ENCODE results near the gene TRPV4. TPM values are rescaled to one million over a fixed set of nuclear protein-coding genes. Genes with fewer than 3 reads are reported as not detected.

The TRPV4 gene
- total and polyA plus RNA-seq, 2 donors = 0.19 to 0.59 TPM

- DNase-seq (ENCODE audit: low read depth in 6 of 9, low spot score in 9 of 9) = no peak
- 87% methylated on average over 10 of the region's 10 CpGs for WGBS
- Histone ChIP-seq H3K4me3 (ENCODE audit: low read length in 2 of 2) (no peak overlapping the region), H3K9me3 (ENCODE audit: control insufficient read depth in 2 of 2, insufficient read depth in 1 of 2, low read length in 1 of 2) (no peaks in the 10 kb centered on the region), H3K4me1 (ENCODE audit: control insufficient read depth in 2 of 2, insufficient read depth in 2 of 2, low read length in 2 of 2) (peaks cover 0 to 3% of the 10 kb centered on the region in 2 donors), H3K27me3 (ENCODE audit: control insufficient read depth in 2 of 2, insufficient read depth in 1 of 2, low read length in 1 of 2) (no peaks in the 10 kb centered on the region), H3K27ac (ENCODE audit: low read depth in 1 of 2, low read length in 1 of 2) (no peak overlapping the region), H3K36me3 (ENCODE audit: control insufficient read depth in 2 of 2, insufficient read depth in 2 of 2, low read length in 1 of 2) (no peaks in the 10 kb centered on the region)
Observed at GRCh38 chr12:109781668-109782325, 51.4 kb downstream of the TRPV4 start.

GRCh38 chr12:109779382-109779781, 53.8 kb downstream of the TRPV4 start:
- no peak for DNase-seq (ENCODE audit: low read depth in 6 of 9, low spot score in 9 of 9)
- Histone ChIP-seq H3K27ac (ENCODE audit: low read depth in 1 of 2, low read length in 1 of 2) (no peak overlapping the region), H3K27me3 (ENCODE audit: control insufficient read depth in 2 of 2, insufficient read depth in 1 of 2, low read length in 1 of 2) (no peaks in the 10 kb centered on the region), H3K4me3 (ENCODE audit: low read length in 2 of 2) (no peak overlapping the region), H3K4me1 (ENCODE audit: control insufficient read depth in 2 of 2, insufficient read depth in 2 of 2, low read length in 2 of 2) (peaks cover 0 to 3% of the 10 kb centered on the region in 2 donors), H3K36me3 (ENCODE audit: control insufficient read depth in 2 of 2, insufficient read depth in 2 of 2, low read length in 1 of 2) (no peaks in the 10 kb centered on the region), H3K9me3 (ENCODE audit: control insufficient read depth in 2 of 2, insufficient read depth in 1 of 2, low read length in 1 of 2) (no peaks in the 10 kb centered on the region)
- 92% methylated on average over 6 of the region's 6 CpGs for WGBS

GRCh38 chr12:109778684-109779083, 54.5 kb downstream of the TRPV4 start:
- no peaks in the 10 kb centered on the region for H3K27me3 ChIP-seq (ENCODE audit: control insufficient read depth in 2 of 2, insufficient read depth in 1 of 2, low read length in 1 of 2)
- H3K27ac ChIP-seq (ENCODE audit: low read depth in 1 of 2, low read length in 1 of 2) = no peak overlapping the region
- 96% methylated on average over 1 of the region's 1 CpG for WGBS

GRCh38 chr12:109777544-109777943, 55.7 kb downstream of the TRPV4 start:
- 43% methylated on average over 5 of the region's 5 CpGs for WGBS
- H3K4me1 ChIP-seq (ENCODE audit: control insufficient read depth in 2 of 2, insufficient read depth in 2 of 2, low read length in 2 of 2) = peaks cover 0 to 3% of the 10 kb centered on the region in 2 donors
- H3K4me3 ChIP-seq (ENCODE audit: low read length in 2 of 2) = no peak overlapping the region
- no peaks in the 10 kb centered on the region for H3K9me3 ChIP-seq (ENCODE audit: control insufficient read depth in 2 of 2, insufficient read depth in 1 of 2, low read length in 1 of 2)
- H3K27me3 ChIP-seq (ENCODE audit: control insufficient read depth in 2 of 2, insufficient read depth in 1 of 2, low read length in 1 of 2) = peaks cover 0 to 2% of the 10 kb centered on the region in 2 donors
- peak in 8 of 9 donors; percentile 20 to 71 (median 34) for DNase-seq (ENCODE audit: low read depth in 6 of 9, low spot score in 9 of 9)
- no peak overlapping the region for H3K27ac ChIP-seq (ENCODE audit: low read depth in 1 of 2, low read length in 1 of 2)
- H3K36me3 ChIP-seq (ENCODE audit: control insufficient read depth in 2 of 2, insufficient read depth in 2 of 2, low read length in 1 of 2) = no peaks in the 10 kb centered on the region

More at GRCh38 chr12:109778684-109779083, 54.5 kb downstream of the TRPV4 start:
- H3K9me3 ChIP-seq (ENCODE audit: control insufficient read depth in 2 of 2, insufficient read depth in 1 of 2, low read length in 1 of 2) = no peaks in the 10 kb centered on the region
- H3K4me3 ChIP-seq (ENCODE audit: low read length in 2 of 2) = no peak overlapping the region
- peaks cover 0 to 3% of the 10 kb centered on the region in 2 donors for H3K4me1 ChIP-seq (ENCODE audit: control insufficient read depth in 2 of 2, insufficient read depth in 2 of 2, low read length in 2 of 2)
- H3K36me3 ChIP-seq (ENCODE audit: control insufficient read depth in 2 of 2, insufficient read depth in 2 of 2, low read length in 1 of 2) = no peaks in the 10 kb centered on the region
- DNase-seq (ENCODE audit: low read depth in 6 of 9, low spot score in 9 of 9) = no peak

GRCh38 chr12:109776624-109777023, 56.6 kb downstream of the TRPV4 start:
- H3K36me3 ChIP-seq (ENCODE audit: control insufficient read depth in 2 of 2, insufficient read depth in 2 of 2, low read length in 1 of 2) = no peaks in the 10 kb centered on the region
- WGBS = 94% methylated on average over 9 of the region's 9 CpGs
- peaks cover 0 to 2% of the 10 kb centered on the region in 2 donors for H3K27me3 ChIP-seq (ENCODE audit: control insufficient read depth in 2 of 2, insufficient read depth in 1 of 2, low read length in 1 of 2)
- peaks cover 0 to 3% of the 10 kb centered on the region in 2 donors for H3K4me1 ChIP-seq (ENCODE audit: control insufficient read depth in 2 of 2, insufficient read depth in 2 of 2, low read length in 2 of 2)
- H3K4me3 ChIP-seq (ENCODE audit: low read length in 2 of 2) = no peak overlapping the region
- no peak overlapping the region for H3K27ac ChIP-seq (ENCODE audit: low read depth in 1 of 2, low read length in 1 of 2)
- no peak for DNase-seq (ENCODE audit: low read depth in 6 of 9, low spot score in 9 of 9)
- no peaks in the 10 kb centered on the region for H3K9me3 ChIP-seq (ENCODE audit: control insufficient read depth in 2 of 2, insufficient read depth in 1 of 2, low read length in 1 of 2)

- Histone ChIP-seq H3K4me1 (ENCODE audit: control insufficient read depth in 2 of 2, insufficient read depth in 2 of 2, low read length in 2 of 2) (peaks cover 0 to 3% of the 10 kb centered on the region in 2 donors), H3K36me3 (ENCODE audit: control insufficient read depth in 2 of 2, insufficient read depth in 2 of 2, low read length in 1 of 2) (no peaks in the 10 kb centered on the region), H3K4me3 (ENCODE audit: low read length in 2 of 2) (no peak overlapping the region), H3K9me3 (ENCODE audit: control insufficient read depth in 2 of 2, insufficient read depth in 1 of 2, low read length in 1 of 2) (no peaks in the 10 kb centered on the region), H3K27ac (ENCODE audit: low read depth in 1 of 2, low read length in 1 of 2) (no peak overlapping the region), H3K27me3 (ENCODE audit: control insufficient read depth in 2 of 2, insufficient read depth in 1 of 2, low read length in 1 of 2) (peaks cover 0 to 2% of the 10 kb centered on the region in 2 donors)
- peak; percentile 20 to 73 (median 43) for DNase-seq (ENCODE audit: low read depth in 6 of 9, low spot score in 9 of 9)
- WGBS = 20% methylated on average over 10 of the region's 10 CpGs
Observed at GRCh38 chr12:109775172-109775881, 57.9 kb downstream of the TRPV4 start.

- Histone ChIP-seq H3K36me3 (ENCODE audit: control insufficient read depth in 2 of 2, insufficient read depth in 2 of 2, low read length in 1 of 2) (peaks cover 0 to 2% of the 10 kb centered on the region in 2 donors), H3K9me3 (ENCODE audit: control insufficient read depth in 2 of 2, insufficient read depth in 1 of 2, low read length in 1 of 2) (no peaks in the 10 kb centered on the region), H3K27ac (ENCODE audit: low read depth in 1 of 2, low read length in 1 of 2) (no peak overlapping the region), H3K27me3 (ENCODE audit: control insufficient read depth in 2 of 2, insufficient read depth in 1 of 2, low read length in 1 of 2) (peaks cover 0 to 2% of the 10 kb centered on the region in 2 donors), H3K4me3 (ENCODE audit: low read length in 2 of 2) (no peak overlapping the region), H3K4me1 (ENCODE audit: control insufficient read depth in 2 of 2, insufficient read depth in 2 of 2, low read length in 2 of 2) (peaks cover 0 to 3% of the 10 kb centered on the region in 2 donors)
- no peak for DNase-seq (ENCODE audit: low read depth in 6 of 9, low spot score in 9 of 9)
- 30% methylated on average over 21 of the region's 21 CpGs for WGBS
Observed at GRCh38 chr12:109773384-109774011, 59.7 kb downstream of the TRPV4 start.

GRCh38 chr12:109772622-109773321, 60.4 kb downstream of the TRPV4 start:
- Histone ChIP-seq H3K9me3 (ENCODE audit: control insufficient read depth in 2 of 2, insufficient read depth in 1 of 2, low read length in 1 of 2) (no peaks in the 10 kb centered on the region), H3K27ac (ENCODE audit: low read depth in 1 of 2, low read length in 1 of 2) (no peak overlapping the region), H3K27me3 (ENCODE audit: control insufficient read depth in 2 of 2, insufficient read depth in 1 of 2, low read length in 1 of 2) (peaks cover 0 to 2% of the 10 kb centered on the region in 2 donors), H3K4me1 (ENCODE audit: control insufficient read depth in 2 of 2, insufficient read depth in 2 of 2, low read length in 2 of 2) (peaks cover 0 to 2% of the 10 kb centered on the region in 2 donors), H3K4me3 (ENCODE audit: low read length in 2 of 2) (no peak overlapping the region), H3K36me3 (ENCODE audit: control insufficient read depth in 2 of 2, insufficient read depth in 2 of 2, low read length in 1 of 2) (peaks cover 0 to 3% of the 10 kb centered on the region in 2 donors)
- 74% methylated on average over 12 of the region's 12 CpGs for WGBS
- no peak for DNase-seq (ENCODE audit: low read depth in 6 of 9, low spot score in 9 of 9)

All from thymus (tissue), 11 donors.